Measurements from ENCODE around the gene RHEB. TPM values are rescaled to one million over a fixed set of nuclear protein-coding genes. Genes with fewer than 3 reads are reported as not detected.

The RHEB gene
- total RNA-seq, 1 donor from 2014 or later: 68.6 TPM

DNA sequence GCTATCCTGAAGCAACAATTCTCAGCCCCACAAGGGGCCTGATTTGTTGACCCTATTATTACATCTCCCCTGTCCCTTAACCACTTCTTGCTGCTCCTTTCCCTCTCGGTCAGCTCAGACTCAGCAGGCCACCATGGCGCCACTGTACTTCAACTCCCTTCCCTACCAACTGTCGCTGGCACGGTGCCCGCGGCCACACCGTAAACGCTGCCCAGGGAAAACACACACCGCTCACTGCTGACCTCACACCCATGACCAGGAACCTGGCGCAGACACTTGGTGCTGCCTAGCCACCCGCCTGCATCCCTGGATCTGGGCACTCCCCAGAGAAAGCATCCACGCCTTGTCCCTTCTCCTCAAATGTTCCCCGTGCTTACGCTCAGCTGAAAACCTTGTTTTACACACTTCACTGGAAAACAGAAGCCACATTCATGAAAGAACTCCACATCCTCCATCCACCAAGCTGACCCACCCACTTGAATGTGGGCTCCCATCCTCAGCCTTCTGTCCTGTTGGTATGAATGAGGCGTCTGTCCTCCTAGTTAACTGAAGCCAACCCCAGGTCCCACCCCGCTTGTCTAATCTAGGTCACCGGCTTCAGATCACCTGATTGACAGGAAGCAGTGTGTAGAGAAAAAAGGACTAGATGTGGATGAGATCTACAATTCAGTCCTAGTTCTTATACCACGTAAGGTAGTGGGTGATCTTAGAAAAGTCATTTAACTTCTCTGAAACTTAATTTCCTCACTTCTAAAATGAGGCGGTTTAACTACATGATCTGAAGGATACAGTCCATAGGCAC lies 51.3 kb downstream of the RHEB start:
- peaks cover 57 to 77% of the 10 kb centered on the region in 2 donors for H3K36me3 ChIP-seq
- no peaks in the 10 kb centered on the region for H3K27me3 ChIP-seq
- DNase-seq (ENCODE audit: low spot score in 2 of 2): no peak
- no peak overlapping the region for H3K4me3 ChIP-seq
- H3K27ac ChIP-seq: no peak overlapping the region
- intact Hi-C loops (cut with DNase I): no loop called here
- no peaks in the 10 kb centered on the region for H3K9me3 ChIP-seq
- TF ChIP-seq, protein P1, sequence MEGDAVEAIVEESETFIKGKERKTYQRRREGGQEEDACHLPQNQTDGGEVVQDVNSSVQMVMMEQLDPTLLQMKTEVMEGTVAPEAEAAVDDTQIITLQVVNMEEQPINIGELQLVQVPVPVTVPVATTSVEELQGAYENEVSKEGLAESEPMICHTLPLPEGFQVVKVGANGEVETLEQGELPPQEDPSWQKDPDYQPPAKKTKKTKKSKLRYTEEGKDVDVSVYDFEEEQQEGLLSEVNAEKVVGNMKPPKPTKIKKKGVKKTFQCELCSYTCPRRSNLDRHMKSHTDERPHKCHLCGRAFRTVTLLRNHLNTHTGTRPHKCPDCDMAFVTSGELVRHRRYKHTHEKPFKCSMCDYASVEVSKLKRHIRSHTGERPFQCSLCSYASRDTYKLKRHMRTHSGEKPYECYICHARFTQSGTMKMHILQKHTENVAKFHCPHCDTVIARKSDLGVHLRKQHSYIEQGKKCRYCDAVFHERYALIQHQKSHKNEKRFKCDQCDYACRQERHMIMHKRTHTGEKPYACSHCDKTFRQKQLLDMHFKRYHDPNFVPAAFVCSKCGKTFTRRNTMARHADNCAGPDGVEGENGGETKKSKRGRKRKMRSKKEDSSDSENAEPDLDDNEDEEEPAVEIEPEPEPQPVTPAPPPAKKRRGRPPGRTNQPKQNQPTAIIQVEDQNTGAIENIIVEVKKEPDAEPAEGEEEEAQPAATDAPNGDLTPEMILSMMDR (IDR thresholded peaks at IDR 0.05): no peak
- no peaks in the 10 kb centered on the region for H3K4me1 ChIP-seq

DNA sequence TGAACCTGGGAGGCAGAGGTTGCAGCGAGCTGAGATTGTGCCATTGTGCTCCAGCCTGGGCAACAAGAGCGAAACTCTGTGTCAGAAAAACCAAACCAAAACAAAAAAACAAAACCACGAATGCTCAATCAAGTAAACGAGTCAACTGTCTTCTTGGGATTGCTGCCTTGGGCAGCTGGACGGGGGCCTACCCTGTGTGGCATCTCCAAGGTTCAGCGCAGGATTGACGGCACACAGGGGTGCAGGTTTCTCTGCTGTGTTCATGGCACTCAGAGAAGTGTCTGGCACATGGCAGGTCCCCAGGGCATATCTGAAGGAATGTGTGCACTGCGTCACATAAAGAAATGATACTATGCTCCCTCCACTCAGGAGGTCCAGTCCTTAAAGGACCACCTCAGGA lies 54.5 kb downstream of the RHEB start:
- intact Hi-C loops (cut with DNase I): no loop called here
- H3K27me3 ChIP-seq: no peaks in the 10 kb centered on the region
- TF ChIP-seq, protein P1 (IDR thresholded peaks at IDR 0.05): no peak
- H3K4me3 ChIP-seq: no peak overlapping the region
- no peak overlapping the region for H3K27ac ChIP-seq
- H3K4me1 ChIP-seq: peaks cover 3 to 14% of the 10 kb centered on the region in 2 donors
- H3K9me3 ChIP-seq: peaks cover 0 to 7% of the 10 kb centered on the region in 2 donors
- H3K36me3 ChIP-seq: peaks cover 48 to 61% of the 10 kb centered on the region in 2 donors
- no peak for DNase-seq (ENCODE audit: low spot score in 2 of 2)

DNA sequence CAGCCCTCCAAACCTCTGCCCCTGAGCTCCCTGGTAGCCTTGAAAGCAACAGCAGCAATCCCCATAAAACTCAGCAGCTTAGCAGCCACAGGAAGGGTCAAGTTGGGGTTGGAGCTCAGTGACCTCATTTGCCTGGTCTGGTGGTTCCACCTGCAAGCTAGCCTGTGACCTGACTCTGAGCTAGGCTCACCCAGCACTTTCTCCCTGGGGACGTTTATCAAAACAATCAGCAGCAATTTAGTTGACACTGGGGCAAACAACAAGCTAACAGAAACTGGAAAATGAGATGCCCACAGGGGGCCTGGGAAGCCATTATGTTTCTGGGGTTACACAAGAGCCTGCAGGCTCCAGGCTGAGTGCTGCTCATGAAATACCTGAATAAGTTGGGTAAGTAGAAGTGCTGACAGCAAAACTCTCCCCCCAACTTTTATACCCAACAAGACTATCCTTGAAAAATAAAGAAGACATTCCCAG lies 57.4 kb downstream of the RHEB start:
- Histone ChIP-seq H3K27me3 (no peaks in the 10 kb centered on the region), H3K4me1 (peaks cover 7 to 22% of the 10 kb centered on the region in 2 donors), H3K4me3 (no peak overlapping the region), H3K9me3 (peaks cover 0 to 7% of the 10 kb centered on the region in 2 donors), H3K36me3 (peaks cover 25 to 32% of the 10 kb centered on the region in 2 donors), H3K27ac (peak overlapping the region; percentile 87 to 93)
- DNase-seq (ENCODE audit: low spot score in 2 of 2): no peak
- TF ChIP-seq, protein P1 (IDR thresholded peaks at IDR 0.05): no peak
- intact Hi-C loops (cut with DNase I): no loop called here

DNA sequence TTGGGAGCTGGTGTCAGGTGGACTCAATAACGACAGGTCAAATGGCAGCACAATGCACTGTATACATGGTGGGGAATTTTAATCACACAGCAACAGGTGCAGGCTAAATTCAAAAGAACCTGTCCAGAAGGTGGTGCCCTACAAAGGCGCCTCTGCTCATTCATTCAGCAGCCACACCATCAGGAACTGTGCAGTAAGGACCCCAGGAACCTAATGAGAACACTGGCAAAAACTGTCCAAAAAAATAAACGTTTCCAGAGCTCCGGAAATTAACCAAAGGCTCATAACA lies 57.8 kb downstream of the RHEB start:
- no peak overlapping the region for H3K4me3 ChIP-seq
- peak overlapping the region; percentile 87 to 93 for H3K27ac ChIP-seq
- no peaks in the 10 kb centered on the region for H3K27me3 ChIP-seq
- peaks cover 7 to 22% of the 10 kb centered on the region in 2 donors for H3K4me1 ChIP-seq
- peaks cover 21 to 28% of the 10 kb centered on the region in 2 donors for H3K36me3 ChIP-seq
- H3K9me3 ChIP-seq: peaks cover 0 to 7% of the 10 kb centered on the region in 2 donors
- TF ChIP-seq, protein P1 (IDR thresholded peaks at IDR 0.05): no peak
- no peak for DNase-seq (ENCODE audit: low spot score in 2 of 2)
- intact Hi-C loops (cut with DNase I): no loop called here

DNA sequence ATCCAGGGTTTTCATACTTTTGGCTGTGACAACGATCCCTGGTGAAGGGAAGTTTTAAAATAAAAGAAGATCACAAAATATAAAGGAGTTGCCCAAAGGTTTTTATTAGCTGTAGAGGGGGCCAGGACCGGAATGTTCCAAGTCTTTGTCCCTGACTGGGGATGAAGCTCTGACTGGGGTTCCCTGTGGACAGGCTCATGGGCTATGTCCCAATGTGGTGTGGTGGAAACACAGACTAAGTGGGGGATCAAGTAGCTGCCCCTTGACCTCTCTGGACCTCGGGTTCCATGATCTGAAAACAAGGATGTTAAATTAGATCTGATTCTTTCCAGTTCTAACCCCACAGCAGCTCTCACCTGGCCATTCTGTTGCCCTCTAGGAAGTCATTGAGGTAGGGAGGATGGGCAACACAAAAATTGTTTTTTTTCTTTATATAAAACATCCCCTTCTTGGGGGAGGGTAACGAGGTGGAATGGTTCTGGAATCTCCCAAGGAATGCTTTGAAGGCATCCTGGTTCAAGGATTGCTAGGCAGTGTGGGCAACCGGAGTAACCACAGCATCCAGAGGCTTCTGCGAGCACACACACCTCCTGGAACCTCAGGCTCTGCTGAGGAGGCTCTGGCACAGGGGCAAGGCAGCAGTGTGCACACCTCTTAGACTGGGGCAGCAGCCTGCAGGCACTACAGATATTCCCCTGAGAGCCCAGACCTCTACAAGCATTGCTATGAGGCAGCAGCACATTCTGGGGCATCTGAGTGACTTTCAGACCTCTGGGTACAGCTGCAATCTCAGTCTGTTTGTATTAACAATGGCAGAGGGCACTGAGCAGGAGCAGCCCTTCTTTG lies 58.4 kb downstream of the RHEB start:
- Histone ChIP-seq H3K9me3 (peaks cover 0 to 7% of the 10 kb centered on the region in 2 donors), H3K36me3 (peaks cover 18 to 25% of the 10 kb centered on the region in 2 donors), H3K27ac (peak overlapping the region; percentile 87 to 93), H3K4me3 (no peak overlapping the region), H3K27me3 (no peaks in the 10 kb centered on the region), H3K4me1 (peaks cover 7 to 22% of the 10 kb centered on the region in 2 donors)
- no peak for DNase-seq (ENCODE audit: low spot score in 2 of 2)
- intact Hi-C loops (cut with DNase I): no loop called here
- TF ChIP-seq, protein P1 (IDR thresholded peaks at IDR 0.05): no peak
